Endodermal cell (in vitro differentiated cells): ENCODE measurements around the gene ADCY2. TPM values are rescaled to one million over a fixed set of nuclear protein-coding genes. Genes with fewer than 3 reads are reported as not detected.

Experiments used
- DNase-seq: peaks from one replicate; pipeline ENCODE4 v3.0.0-alpha.2; 2017
- H3K27ac ChIP-seq: 2 replicates; pipeline ENCODE4 v1.5.1; 2013; ENCODE audit warnings: mild to moderate bottlenecking, low read depth, low read length, moderate library complexity
- H3K27me3 ChIP-seq: 2 replicates; pipeline ENCODE4 v1.6.1; 2013; ENCODE audit warnings: mild to moderate bottlenecking, low read length, moderate library complexity; ENCODE audit not compliant: insufficient read depth, control insufficient read depth, poor library complexity, severe bottlenecking
- H3K36me3 ChIP-seq: 2 replicates; pipeline ENCODE4 v1.7.0; 2013; ENCODE audit warnings: mild to moderate bottlenecking, low read length, moderate library complexity; ENCODE audit not compliant: control insufficient read depth, insufficient read depth
- H3K4me1 ChIP-seq: one replicate; pipeline ENCODE4 v1.7.0; 2013; ENCODE audit warnings: low read length; ENCODE audit not compliant: control insufficient read depth, insufficient read depth
- H3K4me3 ChIP-seq: 2 replicates; pipeline ENCODE4 v1.5.1; 2013; ENCODE audit warnings: mild to moderate bottlenecking, low read length, moderate library complexity
- H3K9ac ChIP-seq: 2 replicates; pipeline ENCODE4 v1.6.1; 2013; ENCODE audit warnings: mild to moderate bottlenecking, low read length, moderate library complexity; ENCODE audit not compliant: poor library complexity, severe bottlenecking; ENCODE audit errors: extremely low read depth
- H3K9me3 ChIP-seq: 2 replicates; pipeline ENCODE4 v1.6.1; 2013; ENCODE audit warnings: mild to moderate bottlenecking, low read length, moderate library complexity; ENCODE audit not compliant: control insufficient read depth
- H3K27ac Mint-ChIP-seq: 2 replicates; pipeline ENCODE4 v1.8.0; 2020; ENCODE audit warnings: mixed read lengths
- H3K27me3 Mint-ChIP-seq: 2 replicates; pipeline ENCODE4 v1.8.0; 2021; ENCODE audit warnings: mild to moderate bottlenecking, mixed read lengths; ENCODE audit not compliant: insufficient read depth
- H3K36me3 Mint-ChIP-seq: 2 replicates; pipeline ENCODE4 v1.8.0; 2020; ENCODE audit warnings: low read depth, mixed read lengths
- H3K4me1 Mint-ChIP-seq: 2 replicates; pipeline ENCODE4 v1.8.0; 2020; ENCODE audit warnings: mixed read lengths
- H3K4me3 Mint-ChIP-seq: 2 replicates; pipeline ENCODE4 v1.8.0; 2020; ENCODE audit warnings: mild to moderate bottlenecking, moderate library complexity, mixed read lengths
- H3K9me3 Mint-ChIP-seq: 2 replicates; pipeline ENCODE4 v1.8.0; 2020; ENCODE audit warnings: mild to moderate bottlenecking, mixed read lengths
- CTCF ChIP-seq: fragments of 200-600 bp; sonication (generic); conservative IDR thresholded peaks from 2 replicates; pipeline ENCODE4 v1.5.0; 2021; ENCODE audit warnings: antibody characterized with exemption, mild to moderate bottlenecking
- WGBS, 2 experiments: methylation state at CpG; one replicate each; pipeline versions ENCODE4 v1.1.5 to v1.1.7; 2013; ENCODE audit warnings: missing lambda C conversion rate in 2 of 2, mixed read lengths in 1 of 2; ENCODE audit not compliant: insufficient coverage in 1 of 2, insufficient read length in 1 of 2; 5-methylcytosine and 5-hydroxymethylcytosine counted together
- total RNA-seq, 2 donors: library from RNA; stranded (reverse); fragmentation: NEBNext Ultra II Directional in 1 of 2; extraction: Animal tissue kit (Norgen Biotek cat#: 25700) in 1 of 2; gene quantifications; 2 replicates in 1 of 2; 3 replicates in 1 of 2; pipeline ENCODE4 v1.2.1, GENCODE V29; 2021

The ADCY2 gene
- total RNA-seq, 2 donors from 2014 or later: 61.5 to 63.2 TPM

- no peak for TF ChIP-seq CTCF
- Histone ChIP-seq H3K27me3 (no peaks in the 10 kb centered on the region), H3K4me1 (no peaks in the 10 kb centered on the region), H3K36me3 (peaks cover 23% of the 10 kb centered on the region), H3K4me3 (no peak overlapping the region), H3K27ac (no peak overlapping the region), H3K9me3 (peaks cover 25% of the 10 kb centered on the region), H3K9ac (no peak overlapping the region)
- no peak overlapping the region for H3K27ac Mint-ChIP-seq
- WGBS, 2 experiments: 83 to 100% methylated on average over 1 to 2 of the region's 2 CpGs
- H3K4me1 Mint-ChIP-seq: peaks cover 8% of the 10 kb centered on the region
- H3K4me3 Mint-ChIP-seq: no peak overlapping the region
- H3K9me3 Mint-ChIP-seq: peaks cover 23% of the 10 kb centered on the region
- peaks cover 1% of the 10 kb centered on the region for H3K27me3 Mint-ChIP-seq
- H3K36me3 Mint-ChIP-seq: peaks cover 35% of the 10 kb centered on the region
- no peak for DNase-seq
Observed at GRCh38 chr5:7456206-7456605, 60.3 kb downstream of the ADCY2 start.

DNA sequence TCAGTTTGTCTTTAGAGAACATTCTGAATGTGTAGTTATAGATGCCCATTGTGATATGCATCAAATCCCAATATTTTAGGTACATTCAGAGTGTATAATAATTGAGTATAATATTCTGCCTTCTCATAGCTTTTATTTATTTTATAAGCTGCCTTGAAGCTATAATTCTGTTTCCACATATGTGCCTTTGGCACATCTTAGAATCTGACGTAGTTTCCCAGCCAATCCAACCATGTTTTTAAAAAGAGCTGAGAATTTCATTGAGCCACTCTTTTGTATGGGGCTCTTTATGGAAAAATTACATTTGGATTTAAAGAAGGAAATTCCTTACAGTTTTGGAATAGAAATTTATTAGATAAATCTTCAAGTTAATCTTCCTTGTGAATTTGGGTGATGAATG is 65.4 kb downstream of the ADCY2 start:
- Histone ChIP-seq H3K9me3 (peaks cover 23% of the 10 kb centered on the region), H3K4me1 (no peaks in the 10 kb centered on the region), H3K27me3 (no peaks in the 10 kb centered on the region), H3K27ac (no peak overlapping the region), H3K4me3 (no peak overlapping the region), H3K9ac (no peak overlapping the region), H3K36me3 (peaks cover 19% of the 10 kb centered on the region)
- no peak overlapping the region for H3K4me3 Mint-ChIP-seq
- peaks cover 26% of the 10 kb centered on the region for H3K4me1 Mint-ChIP-seq
- peaks cover 1% of the 10 kb centered on the region for H3K27me3 Mint-ChIP-seq
- no peak for TF ChIP-seq CTCF
- peaks cover 21% of the 10 kb centered on the region for H3K9me3 Mint-ChIP-seq
- no peak for DNase-seq
- H3K36me3 Mint-ChIP-seq: peaks cover 30% of the 10 kb centered on the region
- H3K27ac Mint-ChIP-seq: no peak overlapping the region
- WGBS, 2 experiments: 60 to 93% methylated on average over 1 of the region's 1 CpG

GRCh38 chr5:7462758-7463157 is 66.8 kb downstream of the ADCY2 start:
- peaks cover 10% of the 10 kb centered on the region for H3K9me3 Mint-ChIP-seq
- DNase-seq: no peak
- TF ChIP-seq CTCF: no peak
- Histone ChIP-seq H3K36me3 (peaks cover 14% of the 10 kb centered on the region), H3K27me3 (no peaks in the 10 kb centered on the region), H3K9me3 (peaks cover 9% of the 10 kb centered on the region), H3K27ac (no peak overlapping the region), H3K4me1 (no peaks in the 10 kb centered on the region), H3K9ac (no peak overlapping the region), H3K4me3 (no peak overlapping the region)
- H3K36me3 Mint-ChIP-seq: peaks cover 19% of the 10 kb centered on the region
- no peak overlapping the region for H3K27ac Mint-ChIP-seq
- WGBS, 2 experiments: 92 to 100% methylated on average over 1 of the region's 1 CpG
- H3K27me3 Mint-ChIP-seq: no peaks in the 10 kb centered on the region
- H3K4me1 Mint-ChIP-seq: peaks cover 36% of the 10 kb centered on the region
- no peak overlapping the region for H3K4me3 Mint-ChIP-seq
